ENCODE results near the gene USP7. TPM values are rescaled to one million over a fixed set of nuclear protein-coding genes. Genes with fewer than 3 reads are reported as not detected.

The USP7 gene
- total and polyA plus RNA-seq, 9 donors, result 41.3 to 71.1 (median 62.5) TPM

DNA sequence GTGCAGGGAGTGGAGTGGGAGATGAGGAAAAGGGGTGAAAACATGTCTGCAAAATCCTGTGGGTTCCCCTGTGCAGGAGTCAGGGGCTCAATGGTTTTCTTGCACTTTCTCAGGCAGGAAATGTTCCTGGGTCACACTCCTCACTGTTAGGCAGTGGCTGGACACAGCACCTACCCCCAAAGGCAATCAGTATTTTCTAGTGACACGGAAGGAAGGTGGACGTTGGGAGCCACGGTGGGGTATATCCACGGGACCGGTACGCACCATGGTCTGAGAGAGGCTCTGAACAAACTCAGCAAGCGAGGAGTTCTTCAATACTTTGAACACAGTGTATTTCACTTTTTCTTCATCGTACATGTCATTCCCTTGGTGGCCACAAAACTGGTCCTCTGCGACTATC is 60.7 kb downstream of the USP7 start:
- WGBS (ENCODE audit: insufficient coverage), result 92% methylated on average over 9 of the region's 9 CpGs
- no peaks in the 10 kb centered on the region for H3K9me3 ChIP-seq (replicated peaks; ENCODE audit: control insufficient read depth, low read depth, low read length)
- no peaks in the 10 kb centered on the region for H3K27me3 ChIP-seq (ENCODE audit: control insufficient read depth, insufficient read depth, low read length)
- H3K4me1 ChIP-seq (ENCODE audit: control insufficient read depth, insufficient read depth, low read length), result no peaks in the 10 kb centered on the region
- DNase-seq, result no peak
- no peak overlapping the region for H3K4me3 ChIP-seq (ENCODE audit: low read length)
- H3K36me3 ChIP-seq (ENCODE audit: control insufficient read depth, insufficient read depth, low read length), result peaks cover 82% of the 10 kb centered on the region
- H3K27ac ChIP-seq (ENCODE audit: low read length), result no peak overlapping the region

DNA sequence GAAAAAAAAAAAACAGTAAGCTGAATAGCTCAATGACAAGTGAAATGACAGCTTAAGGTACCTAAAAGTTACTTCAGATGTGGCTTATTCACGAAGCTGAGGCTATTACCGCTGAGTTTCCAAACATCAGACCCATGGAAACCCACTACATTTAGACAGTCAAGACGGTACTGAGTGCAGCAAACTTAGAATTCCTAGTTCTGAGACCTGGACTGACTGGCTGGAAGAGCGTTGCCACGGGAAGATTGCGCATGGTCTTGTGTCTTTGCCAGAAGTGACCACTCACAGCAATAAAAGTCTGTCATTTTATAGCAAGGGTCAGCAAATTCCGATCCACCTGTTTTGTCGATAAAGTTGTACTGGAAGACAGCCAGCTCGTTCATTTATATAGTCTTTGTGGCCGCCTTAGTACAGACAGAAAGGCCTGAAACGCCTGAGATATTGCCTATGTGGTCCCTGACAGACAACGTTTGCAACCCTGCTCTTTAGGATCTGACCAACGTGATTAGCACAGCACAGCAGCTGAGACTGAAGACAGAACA is 62.3 kb downstream of the USP7 start:
- H3K27me3 ChIP-seq (ENCODE audit: control insufficient read depth, insufficient read depth, low read length), result no peaks in the 10 kb centered on the region
- no peak for DNase-seq
- peaks cover 84% of the 10 kb centered on the region for H3K36me3 ChIP-seq (ENCODE audit: control insufficient read depth, insufficient read depth, low read length)
- H3K4me3 ChIP-seq (ENCODE audit: low read length), result no peak overlapping the region
- 89% methylated on average over 12 of the region's 13 CpGs for WGBS (ENCODE audit: insufficient coverage)
- H3K9me3 ChIP-seq (replicated peaks; ENCODE audit: control insufficient read depth, low read depth, low read length), result no peaks in the 10 kb centered on the region
- no peak overlapping the region for H3K27ac ChIP-seq (ENCODE audit: low read length)
- H3K4me1 ChIP-seq (ENCODE audit: control insufficient read depth, insufficient read depth, low read length), result no peaks in the 10 kb centered on the region

DNA sequence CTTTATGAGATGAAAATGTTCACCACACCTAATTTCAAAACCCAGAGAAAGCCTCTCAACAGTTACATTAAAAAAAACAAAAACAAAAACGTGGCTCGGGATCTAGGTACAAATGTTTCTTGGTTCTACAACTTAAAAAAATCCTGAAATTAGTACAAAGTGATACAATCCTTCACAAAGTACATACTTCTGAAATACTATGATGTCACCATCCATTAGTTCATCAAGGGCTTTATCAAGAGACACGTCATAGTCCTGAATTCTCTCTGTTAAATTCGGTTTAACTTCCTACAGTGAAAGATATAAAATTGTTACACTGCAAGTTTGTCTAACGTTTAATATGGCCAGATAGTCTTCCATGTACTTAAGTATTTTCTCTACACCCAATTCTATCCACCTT is 63.4 kb downstream of the USP7 start:
- Histone ChIP-seq H3K4me1 (ENCODE audit: control insufficient read depth, insufficient read depth, low read length) (no peaks in the 10 kb centered on the region), H3K27ac (ENCODE audit: low read length) (no peak overlapping the region), H3K4me3 (ENCODE audit: low read length) (no peak overlapping the region), H3K9me3 (replicated peaks; ENCODE audit: control insufficient read depth, low read depth, low read length) (no peaks in the 10 kb centered on the region), H3K27me3 (ENCODE audit: control insufficient read depth, insufficient read depth, low read length) (no peaks in the 10 kb centered on the region), H3K36me3 (ENCODE audit: control insufficient read depth, insufficient read depth, low read length) (peaks cover 83% of the 10 kb centered on the region)
- DNase-seq, result no peak
- WGBS (ENCODE audit: insufficient coverage), result 86% methylated on average over 2 of the region's 5 CpGs

DNA sequence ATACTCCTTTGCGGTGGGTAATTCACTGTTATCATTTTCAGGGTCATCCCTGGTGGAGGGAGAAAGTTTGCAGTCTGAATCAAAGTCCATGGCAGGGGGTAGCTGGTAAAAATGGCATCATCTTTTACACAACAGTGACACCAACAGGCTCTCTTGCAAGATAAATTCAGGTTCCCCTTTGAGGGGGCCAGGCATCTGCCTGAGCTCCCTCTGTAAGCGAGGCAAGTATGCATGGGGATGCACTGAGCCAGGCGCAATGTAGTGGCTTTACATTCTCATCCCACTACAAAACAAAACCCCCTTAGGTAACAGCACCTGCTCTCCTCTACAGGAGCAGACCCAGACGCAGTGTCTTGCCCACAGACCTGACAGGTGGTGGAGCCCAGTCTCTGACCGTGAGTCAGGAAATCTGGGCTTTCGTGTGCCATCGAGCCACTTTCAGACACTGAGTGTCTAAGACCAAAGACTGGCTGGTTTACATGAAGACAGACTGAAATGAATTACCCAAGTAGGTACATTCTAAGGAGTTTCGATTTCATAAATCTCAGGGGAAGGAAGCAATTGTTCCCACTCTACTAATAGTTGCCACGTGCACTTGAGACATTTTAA is 63.9 kb downstream of the USP7 start:
- peaks cover 83% of the 10 kb centered on the region for H3K36me3 ChIP-seq (ENCODE audit: control insufficient read depth, insufficient read depth, low read length)
- no peak for DNase-seq
- no peaks in the 10 kb centered on the region for H3K4me1 ChIP-seq (ENCODE audit: control insufficient read depth, insufficient read depth, low read length)
- WGBS (ENCODE audit: insufficient coverage), result 81% methylated on average over 4 of the region's 9 CpGs
- H3K27me3 ChIP-seq (ENCODE audit: control insufficient read depth, insufficient read depth, low read length), result no peaks in the 10 kb centered on the region
- no peak overlapping the region for H3K4me3 ChIP-seq (ENCODE audit: low read length)
- no peak overlapping the region for H3K27ac ChIP-seq (ENCODE audit: low read length)
- no peaks in the 10 kb centered on the region for H3K9me3 ChIP-seq (replicated peaks; ENCODE audit: control insufficient read depth, low read depth, low read length)

DNA sequence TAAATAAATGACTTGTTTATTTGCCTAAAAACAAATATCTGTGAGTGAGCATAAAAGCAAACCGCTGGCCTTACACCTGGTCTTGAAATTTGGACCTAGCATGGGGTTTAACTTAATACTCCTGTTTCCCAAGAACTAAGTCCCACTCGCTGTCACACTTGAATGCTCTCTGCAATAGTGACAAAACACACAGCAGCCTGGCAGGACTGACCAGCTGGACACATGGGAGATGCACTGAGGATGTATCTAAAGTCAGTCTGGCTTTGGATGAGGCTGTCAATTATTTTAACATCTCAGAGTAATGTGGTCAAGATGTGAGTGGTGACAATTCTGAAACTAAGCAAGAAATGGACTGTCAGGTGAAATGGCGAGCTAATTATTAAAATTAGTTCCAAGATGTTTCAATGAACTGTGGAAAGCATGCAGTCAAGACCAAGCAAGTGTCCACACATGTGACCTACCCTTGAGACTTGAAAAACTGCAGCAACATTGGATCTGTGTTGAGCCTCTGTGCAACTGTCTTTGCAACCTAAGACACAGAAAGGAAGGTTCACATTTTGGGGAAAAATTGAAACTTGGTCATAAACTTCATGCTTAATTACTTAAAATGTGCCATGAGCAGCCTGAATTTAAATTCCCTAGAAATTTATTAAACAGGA is 64.9 kb downstream of the USP7 start:
- Histone ChIP-seq H3K4me1 (ENCODE audit: control insufficient read depth, insufficient read depth, low read length) (no peaks in the 10 kb centered on the region), H3K27me3 (ENCODE audit: control insufficient read depth, insufficient read depth, low read length) (no peaks in the 10 kb centered on the region), H3K9me3 (replicated peaks; ENCODE audit: control insufficient read depth, low read depth, low read length) (no peaks in the 10 kb centered on the region), H3K36me3 (ENCODE audit: control insufficient read depth, insufficient read depth, low read length) (peaks cover 86% of the 10 kb centered on the region), H3K4me3 (ENCODE audit: low read length) (no peak overlapping the region), H3K27ac (ENCODE audit: low read length) (no peak overlapping the region)
- WGBS (ENCODE audit: insufficient coverage), result 100% methylated on average over 1 of the region's 3 CpGs
- DNase-seq, result no peak

DNA sequence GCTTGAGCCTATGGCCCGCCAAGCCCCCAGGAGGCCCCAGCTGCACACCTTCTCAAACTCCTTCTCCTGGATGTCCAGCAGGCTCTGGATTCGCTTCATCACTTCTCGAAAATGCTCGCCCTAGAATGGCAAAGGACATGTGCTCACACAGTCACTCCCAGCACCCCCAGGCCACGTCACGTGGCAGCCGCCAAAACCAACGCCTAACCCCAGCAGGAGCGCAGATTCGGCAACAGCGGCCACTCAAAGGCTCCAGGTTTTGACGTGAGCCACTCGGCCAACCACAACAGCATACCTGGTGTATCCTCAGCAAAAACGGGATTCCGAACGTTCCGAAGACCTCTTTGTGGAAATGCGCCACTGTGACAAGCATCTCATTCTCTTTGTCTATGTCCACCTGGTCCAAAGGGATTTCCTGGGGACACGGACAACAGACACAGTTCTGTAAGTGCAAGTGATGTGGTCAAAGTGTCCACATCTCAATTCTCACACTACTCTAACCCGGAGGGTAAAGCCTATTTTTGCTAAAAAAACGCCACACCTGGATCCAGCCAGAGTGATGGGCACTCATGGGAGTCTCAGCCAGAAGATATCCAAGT is 68.9 kb downstream of the USP7 start:
- H3K4me1 ChIP-seq (ENCODE audit: control insufficient read depth, insufficient read depth, low read length), result peaks cover 5% of the 10 kb centered on the region
- H3K36me3 ChIP-seq (ENCODE audit: control insufficient read depth, insufficient read depth, low read length), result peaks cover 94% of the 10 kb centered on the region
- H3K4me3 ChIP-seq (ENCODE audit: low read length), result no peak overlapping the region
- H3K27me3 ChIP-seq (ENCODE audit: control insufficient read depth, insufficient read depth, low read length), result no peaks in the 10 kb centered on the region
- no peak overlapping the region for H3K27ac ChIP-seq (ENCODE audit: low read length)
- no peak for DNase-seq
- 97% methylated on average over 14 of the region's 21 CpGs for WGBS (ENCODE audit: insufficient coverage)
- no peaks in the 10 kb centered on the region for H3K9me3 ChIP-seq (replicated peaks; ENCODE audit: control insufficient read depth, low read depth, low read length)

DNA sequence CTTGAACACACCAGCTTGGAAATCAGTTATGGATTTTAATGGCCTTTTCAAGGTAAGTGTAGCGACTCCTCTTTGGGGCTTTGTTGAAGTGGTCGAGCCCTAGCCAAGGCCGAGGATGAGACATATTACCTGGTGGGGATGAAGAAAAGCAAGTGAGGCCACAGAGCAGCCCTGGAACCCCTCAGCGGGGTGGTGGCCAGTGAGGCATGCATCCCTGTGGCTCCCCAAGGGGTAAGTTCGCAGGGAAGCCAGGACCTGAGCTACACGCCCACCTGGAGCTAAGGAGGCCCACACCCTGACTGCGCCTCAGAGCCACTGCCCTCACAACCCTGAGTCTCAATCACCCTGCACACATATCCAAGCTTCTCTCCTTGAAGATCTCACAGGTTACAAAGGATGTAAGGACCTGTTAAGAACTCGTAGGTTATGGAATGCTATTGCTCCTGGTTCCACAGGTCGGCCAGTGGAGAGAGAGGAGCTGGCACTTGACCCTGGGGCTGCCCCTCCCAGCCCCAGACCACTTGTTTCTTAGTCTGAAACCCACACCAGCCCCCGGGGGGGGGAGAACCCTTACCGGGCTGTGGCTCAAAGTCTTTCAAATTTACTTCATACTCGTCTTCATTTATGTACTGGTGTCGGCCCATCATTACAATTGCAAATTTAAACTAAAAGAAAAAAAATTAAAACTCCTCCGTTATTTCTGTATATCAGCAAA is 69.6 kb downstream of the USP7 start:
- 84% methylated on average over 13 of the region's 14 CpGs for WGBS (ENCODE audit: insufficient coverage)
- H3K9me3 ChIP-seq (replicated peaks; ENCODE audit: control insufficient read depth, low read depth, low read length), result no peaks in the 10 kb centered on the region

DNA sequence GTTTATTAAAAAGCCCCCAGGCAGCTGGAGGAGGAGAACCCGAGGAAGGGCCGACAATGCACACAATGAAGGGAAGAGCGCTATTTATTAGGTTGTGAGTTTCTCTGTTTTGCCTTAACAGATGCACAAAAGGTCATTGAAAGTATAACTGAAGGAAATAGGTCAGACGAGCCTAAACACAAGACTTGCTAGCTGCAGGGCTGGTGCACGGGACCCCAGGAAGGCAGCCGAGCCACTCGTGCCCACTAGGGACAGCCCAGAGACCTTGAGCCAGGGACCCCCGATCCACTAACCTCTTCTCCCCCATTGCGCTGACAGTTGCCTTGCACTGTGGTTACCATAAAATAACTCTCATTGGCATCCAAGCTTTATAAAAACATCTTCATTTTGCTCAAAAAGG is 70.3 kb downstream of the USP7 start:
- DNase-seq, result no peak
- WGBS (ENCODE audit: insufficient coverage), result 69% methylated on average over 7 of the region's 9 CpGs
- Histone ChIP-seq H3K27me3 (ENCODE audit: control insufficient read depth, insufficient read depth, low read length) (no peaks in the 10 kb centered on the region), H3K4me1 (ENCODE audit: control insufficient read depth, insufficient read depth, low read length) (peaks cover 5% of the 10 kb centered on the region), H3K36me3 (ENCODE audit: control insufficient read depth, insufficient read depth, low read length) (peaks cover 86% of the 10 kb centered on the region), H3K27ac (ENCODE audit: low read length) (no peak overlapping the region), H3K9me3 (replicated peaks; ENCODE audit: control insufficient read depth, low read depth, low read length) (no peaks in the 10 kb centered on the region), H3K4me3 (ENCODE audit: low read length) (no peak overlapping the region)

More for the DNA sequence above, 69.6 kb downstream of the USP7 start:
- no peak for DNase-seq
- Histone ChIP-seq H3K4me3 (ENCODE audit: low read length) (no peak overlapping the region), H3K4me1 (ENCODE audit: control insufficient read depth, insufficient read depth, low read length) (peaks cover 5% of the 10 kb centered on the region), H3K36me3 (ENCODE audit: control insufficient read depth, insufficient read depth, low read length) (peaks cover 93% of the 10 kb centered on the region), H3K27me3 (ENCODE audit: control insufficient read depth, insufficient read depth, low read length) (no peaks in the 10 kb centered on the region), H3K27ac (ENCODE audit: low read length) (no peak overlapping the region)

DNA sequence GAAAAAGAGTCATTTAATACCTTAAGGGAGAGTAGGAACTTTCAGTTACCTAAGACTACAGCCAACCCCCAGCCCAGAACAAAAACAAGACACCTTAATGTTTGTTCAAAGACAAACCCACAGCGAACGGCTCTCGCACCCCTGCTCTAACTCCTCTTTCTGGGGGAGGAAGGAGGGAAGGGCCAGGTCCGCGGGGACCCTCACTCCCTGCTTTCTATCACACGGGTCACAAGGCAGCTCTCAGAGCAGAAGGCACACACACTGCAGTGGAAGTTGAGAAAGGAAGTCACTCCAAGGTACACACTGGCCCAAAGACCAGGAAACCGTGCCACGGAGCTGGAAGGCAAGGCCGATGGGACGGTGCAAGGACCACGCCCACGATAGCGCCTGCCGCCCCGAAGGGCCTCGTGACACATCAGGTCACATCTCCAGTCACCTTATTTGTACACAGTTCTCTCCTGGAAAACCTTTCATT is 71.6 kb downstream of the USP7 start:
- Histone ChIP-seq H3K9me3 (replicated peaks; ENCODE audit: control insufficient read depth, low read depth, low read length) (no peaks in the 10 kb centered on the region), H3K36me3 (ENCODE audit: control insufficient read depth, insufficient read depth, low read length) (peaks cover 87% of the 10 kb centered on the region), H3K4me1 (ENCODE audit: control insufficient read depth, insufficient read depth, low read length) (peaks cover 9% of the 10 kb centered on the region), H3K4me3 (ENCODE audit: low read length) (no peak overlapping the region), H3K27ac (ENCODE audit: low read length) (no peak overlapping the region), H3K27me3 (ENCODE audit: control insufficient read depth, insufficient read depth, low read length) (no peaks in the 10 kb centered on the region)
- no peak for DNase-seq
- 72% methylated on average over 2 of the region's 16 CpGs for WGBS (ENCODE audit: insufficient coverage)

DNA sequence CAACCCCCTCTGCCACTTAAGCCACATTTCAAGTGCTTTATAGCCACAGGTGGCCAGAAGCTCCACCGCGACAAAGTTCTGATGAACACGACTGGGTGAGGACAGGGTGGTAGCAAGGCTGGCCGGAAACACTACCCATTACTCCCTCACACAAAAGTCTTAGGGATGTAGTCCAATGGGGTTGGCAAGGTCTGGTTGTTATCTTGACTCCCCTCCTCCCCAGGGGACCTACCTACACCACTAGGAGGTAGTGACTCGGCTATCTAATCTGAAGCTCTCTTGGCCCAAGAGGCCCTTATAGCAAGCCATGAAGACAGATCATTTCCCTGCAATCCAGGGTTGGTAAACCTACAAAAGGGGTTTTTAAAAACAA is 73.2 kb downstream of the USP7 start:
- Histone ChIP-seq H3K27ac (ENCODE audit: low read length) (no peak overlapping the region), H3K4me1 (ENCODE audit: control insufficient read depth, insufficient read depth, low read length) (peaks cover 19% of the 10 kb centered on the region), H3K9me3 (replicated peaks; ENCODE audit: control insufficient read depth, low read depth, low read length) (no peaks in the 10 kb centered on the region), H3K27me3 (ENCODE audit: control insufficient read depth, insufficient read depth, low read length) (peaks cover 6% of the 10 kb centered on the region), H3K36me3 (ENCODE audit: control insufficient read depth, insufficient read depth, low read length) (peaks cover 76% of the 10 kb centered on the region), H3K4me3 (ENCODE audit: low read length) (no peak overlapping the region)
- DNase-seq, result no peak
- 83% methylated on average over 1 of the region's 5 CpGs for WGBS (ENCODE audit: insufficient coverage)
